Measurements from ENCODE around the gene SLC5A6. TPM values are rescaled to one million over a fixed set of nuclear protein-coding genes. Genes with fewer than 3 reads are reported as not detected.

SLC5A6 gene
- total RNA-seq, 2 donors from 2014 or later = 147 to 190 TPM

DNA sequence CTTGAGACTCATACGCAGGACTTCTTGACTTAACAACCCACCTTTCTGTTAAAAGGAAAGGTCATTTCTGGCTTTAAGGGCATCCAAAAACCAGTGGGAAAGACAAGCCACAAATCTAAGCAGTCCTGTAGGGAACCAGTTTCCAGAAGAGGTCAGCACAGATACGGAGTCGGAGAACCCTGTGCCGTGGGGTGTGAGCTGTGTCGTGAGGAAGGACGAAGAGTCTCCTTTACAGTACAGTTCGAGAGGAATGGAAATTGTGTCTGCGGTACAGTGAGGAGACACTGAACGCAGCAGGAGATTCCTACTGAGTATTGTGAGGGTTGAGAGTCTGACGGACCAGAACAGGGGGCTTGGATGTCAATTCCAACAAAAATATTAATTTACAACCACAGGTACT is 33.0 kb upstream of the SLC5A6 start:
- ATAC-seq (no peak), DNase-seq (no peak)
- Mint-ChIP-seq H3K4me3 (no peak overlapping the region), H3K4me1 (no peaks in the 10 kb centered on the region), H3K27ac (no peak overlapping the region), H3K36me3 (ENCODE audit: low read depth) (no peaks in the 10 kb centered on the region), H3K27me3 (peaks cover 13% of the 10 kb centered on the region)
- H3K9me3 ChIP-seq (ENCODE audit: control insufficient read depth, low read length, poor library complexity, severe bottlenecking) = no peaks in the 10 kb centered on the region

DNA sequence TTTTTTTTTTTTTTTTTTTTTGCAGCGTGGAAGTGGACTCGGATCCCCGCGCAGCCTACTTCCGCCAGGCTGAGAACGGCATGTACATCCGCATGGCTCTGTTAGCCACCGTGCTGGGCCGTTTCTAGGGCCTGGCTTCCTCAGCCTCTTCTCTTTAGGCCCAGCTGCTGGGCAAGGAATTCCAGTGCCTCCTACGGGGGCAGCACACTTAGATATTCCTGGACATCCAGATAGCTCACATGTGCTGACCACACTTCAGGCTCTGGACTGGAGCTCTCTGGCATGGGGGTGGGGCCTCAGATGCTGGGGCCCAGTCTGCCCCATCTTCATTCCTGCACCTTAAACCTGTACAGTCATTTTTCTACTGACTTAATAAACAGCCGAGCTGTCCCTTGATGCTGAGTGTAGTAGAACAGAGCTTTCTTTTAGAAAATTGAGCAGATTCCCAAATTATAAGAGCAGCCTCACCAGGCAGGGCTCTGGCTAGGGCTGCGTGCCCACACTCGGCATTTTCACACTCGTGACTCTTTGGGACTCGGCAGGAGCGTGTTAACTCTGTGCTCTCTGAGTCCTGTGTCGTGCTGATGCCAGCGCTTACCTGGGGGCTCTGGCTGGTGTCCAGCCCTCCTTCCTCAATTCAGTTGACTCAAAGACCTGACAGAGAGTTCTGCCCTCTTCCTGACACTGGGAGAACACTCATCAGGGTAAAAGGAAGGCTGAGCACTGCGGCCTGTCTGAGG is 31.5 kb upstream of the SLC5A6 start:
- DNase-seq (no peak), ATAC-seq (no peak)
- Mint-ChIP-seq H3K4me1 (peaks cover under 1% of the 10 kb centered on the region), H3K4me3 (no peak overlapping the region), H3K27ac (peak overlapping the region; percentile 41), H3K36me3 (ENCODE audit: low read depth) (no peaks in the 10 kb centered on the region), H3K27me3 (peaks cover 8% of the 10 kb centered on the region)
- no peaks in the 10 kb centered on the region for H3K9me3 ChIP-seq (ENCODE audit: control insufficient read depth, low read length, poor library complexity, severe bottlenecking)

DNA sequence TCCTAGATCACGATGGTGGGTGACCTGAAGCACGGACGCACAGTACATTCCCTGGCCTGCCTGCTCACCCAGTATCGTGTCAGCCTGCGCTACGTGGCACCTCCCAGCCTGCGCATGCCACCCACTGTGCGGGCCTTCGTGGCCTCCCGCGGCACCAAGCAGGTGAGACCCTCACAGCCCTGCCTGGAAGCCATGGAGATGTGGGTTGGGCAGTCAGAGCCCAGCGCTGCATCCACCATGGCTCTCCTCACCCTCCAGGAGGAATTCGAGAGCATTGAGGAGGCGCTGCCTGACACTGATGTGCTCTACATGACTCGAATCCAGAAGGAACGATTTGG is 30.5 kb upstream of the SLC5A6 start:
- DNase-seq (no peak), ATAC-seq (no peak)
- H3K9me3 ChIP-seq (ENCODE audit: control insufficient read depth, low read length, poor library complexity, severe bottlenecking) = no peaks in the 10 kb centered on the region
- Mint-ChIP-seq H3K4me3 (no peak overlapping the region), H3K27me3 (no peaks in the 10 kb centered on the region), H3K4me1 (peaks cover 2% of the 10 kb centered on the region), H3K36me3 (ENCODE audit: low read depth) (no peaks in the 10 kb centered on the region), H3K27ac (peak overlapping the region; percentile 63)

DNA sequence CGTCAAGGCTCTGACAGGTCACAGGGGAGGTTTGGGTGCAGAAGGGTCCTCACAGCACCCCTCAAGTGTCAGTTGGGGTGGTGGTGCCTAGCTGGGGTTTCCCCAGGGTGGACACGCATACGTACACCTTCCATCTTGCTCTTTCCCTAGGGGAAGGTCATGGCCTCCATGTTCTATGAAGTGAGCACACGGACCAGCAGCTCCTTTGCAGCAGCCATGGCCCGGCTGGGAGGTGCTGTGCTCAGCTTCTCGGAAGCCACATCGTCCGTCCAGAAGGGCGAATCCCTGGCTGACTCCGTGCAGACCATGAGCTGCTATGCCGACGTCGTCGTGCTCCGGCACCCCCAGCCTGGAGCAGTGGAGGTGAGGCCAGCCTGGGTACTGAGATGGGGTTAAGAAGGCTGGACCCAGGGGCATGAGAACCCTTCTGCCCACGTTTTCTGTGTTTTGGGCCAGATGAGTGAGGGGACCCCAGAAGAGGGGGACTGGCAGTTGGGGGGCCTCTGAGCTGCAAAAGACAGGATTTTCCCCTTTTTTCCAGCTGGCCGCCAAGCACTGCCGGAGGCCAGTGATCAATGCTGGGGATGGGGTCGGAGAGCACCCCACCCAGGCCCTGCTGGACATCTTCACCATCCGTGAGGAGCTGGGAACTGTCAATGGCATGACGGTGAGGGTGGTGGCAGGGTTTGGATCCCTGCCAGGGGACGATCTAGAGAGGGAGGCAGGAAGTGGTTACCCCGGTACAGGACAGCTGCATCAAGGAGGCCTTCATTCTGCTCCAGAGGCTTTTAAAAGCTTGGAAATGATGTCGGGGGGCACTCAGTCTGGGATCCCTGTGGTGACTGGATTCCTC is 29.9 kb upstream of the SLC5A6 start:
- H3K9me3 ChIP-seq (ENCODE audit: control insufficient read depth, low read length, poor library complexity, severe bottlenecking) = no peaks in the 10 kb centered on the region
- Mint-ChIP-seq H3K36me3 (ENCODE audit: low read depth) (peaks cover 3% of the 10 kb centered on the region), H3K4me3 (no peak overlapping the region), H3K27me3 (no peaks in the 10 kb centered on the region), H3K4me1 (peaks cover 2% of the 10 kb centered on the region), H3K27ac (peak overlapping the region; percentile 63)
- DNase-seq (no peak), ATAC-seq (no peak)

DNA sequence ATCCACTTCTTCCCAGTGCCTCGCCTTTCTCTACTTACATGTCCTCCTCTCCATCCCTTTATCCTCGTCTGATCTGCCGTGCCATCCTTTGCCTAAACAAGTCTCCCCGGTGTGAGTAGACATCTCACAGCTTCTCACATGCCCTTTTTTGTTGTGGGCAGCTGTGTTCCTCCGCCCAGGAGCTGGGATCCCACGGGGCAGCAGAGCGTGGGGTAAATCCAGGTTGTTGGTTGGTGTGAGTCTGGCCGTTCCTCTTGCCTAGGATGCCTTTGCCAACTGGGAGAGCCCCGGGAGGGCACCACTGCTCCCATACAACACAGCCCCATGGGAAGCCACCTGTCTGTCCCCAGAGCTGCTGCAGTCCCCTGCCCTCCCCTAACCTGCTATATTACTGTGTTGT is 28.3 kb upstream of the SLC5A6 start:
- Mint-ChIP-seq H3K36me3 (ENCODE audit: low read depth) (peaks cover 5% of the 10 kb centered on the region), H3K4me3 (no peak overlapping the region), H3K27ac (peak overlapping the region; percentile 63), H3K27me3 (no peaks in the 10 kb centered on the region), H3K4me1 (peaks cover 2% of the 10 kb centered on the region)
- H3K9me3 ChIP-seq (ENCODE audit: control insufficient read depth, low read length, poor library complexity, severe bottlenecking) = no peaks in the 10 kb centered on the region
- ATAC-seq (no peak), DNase-seq (no peak)

DNA sequence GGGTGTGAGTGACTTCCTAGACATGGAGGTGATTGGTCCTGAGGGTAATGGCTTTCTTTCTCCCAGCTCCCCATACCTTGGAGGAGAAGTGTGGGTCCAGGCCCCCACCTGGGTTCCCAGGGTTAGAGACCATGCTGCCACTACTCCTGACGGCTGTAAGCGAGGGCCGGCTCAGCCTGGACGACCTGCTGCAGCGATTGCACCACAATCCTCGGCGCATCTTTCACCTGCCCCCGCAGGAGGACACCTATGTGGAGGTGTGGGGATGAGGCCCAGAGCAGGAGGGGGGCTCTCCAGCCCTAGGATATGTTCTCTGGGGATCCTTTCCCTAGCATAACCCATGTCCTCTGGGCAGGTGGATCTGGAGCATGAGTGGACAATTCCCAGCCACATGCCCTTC is 26.9 kb upstream of the SLC5A6 start:
- Mint-ChIP-seq H3K36me3 (ENCODE audit: low read depth) (peaks cover 12% of the 10 kb centered on the region), H3K27ac (no peak overlapping the region), H3K4me3 (no peak overlapping the region), H3K27me3 (no peaks in the 10 kb centered on the region), H3K4me1 (peaks cover 2% of the 10 kb centered on the region)
- H3K9me3 ChIP-seq (ENCODE audit: control insufficient read depth, low read length, poor library complexity, severe bottlenecking) = no peaks in the 10 kb centered on the region
- no peak for ATAC-seq
- DNase-seq = no peak

DNA sequence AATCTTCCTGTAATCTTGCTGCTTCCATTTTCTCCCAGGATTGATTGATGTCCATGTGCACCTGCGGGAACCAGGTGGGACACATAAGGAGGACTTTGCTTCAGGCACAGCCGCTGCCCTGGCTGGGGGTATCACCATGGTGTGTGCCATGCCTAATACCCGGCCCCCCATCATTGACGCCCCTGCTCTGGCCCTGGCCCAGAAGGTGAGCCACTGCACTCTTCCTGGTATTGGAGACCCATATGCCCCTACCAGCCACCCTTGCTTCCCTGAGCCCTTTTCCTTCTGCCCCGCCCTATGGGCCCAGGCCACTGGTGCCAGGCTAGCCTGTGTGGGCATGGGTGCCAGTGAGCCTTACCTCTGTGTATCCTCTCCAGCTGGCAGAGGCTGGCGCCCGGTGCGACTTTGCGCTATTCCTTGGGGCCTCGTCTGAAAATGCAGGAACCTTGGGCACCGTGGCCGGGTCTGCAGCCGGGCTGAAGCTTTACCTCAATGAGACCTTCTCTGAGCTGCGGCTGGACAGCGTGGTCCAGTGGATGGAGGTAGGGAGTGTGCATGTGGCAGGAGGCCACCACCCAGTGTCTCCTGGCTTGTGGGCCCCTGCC is 25.4 kb upstream of the SLC5A6 start:
- no peak for ATAC-seq
- Mint-ChIP-seq H3K36me3 (ENCODE audit: low read depth) (peaks cover 16% of the 10 kb centered on the region), H3K4me3 (no peak overlapping the region), H3K27ac (peak overlapping the region; percentile 41), H3K4me1 (peaks cover 4% of the 10 kb centered on the region), H3K27me3 (no peaks in the 10 kb centered on the region)
- H3K9me3 ChIP-seq (ENCODE audit: control insufficient read depth, low read length, poor library complexity, severe bottlenecking) = no peaks in the 10 kb centered on the region
- DNase-seq = no peak

DNA sequence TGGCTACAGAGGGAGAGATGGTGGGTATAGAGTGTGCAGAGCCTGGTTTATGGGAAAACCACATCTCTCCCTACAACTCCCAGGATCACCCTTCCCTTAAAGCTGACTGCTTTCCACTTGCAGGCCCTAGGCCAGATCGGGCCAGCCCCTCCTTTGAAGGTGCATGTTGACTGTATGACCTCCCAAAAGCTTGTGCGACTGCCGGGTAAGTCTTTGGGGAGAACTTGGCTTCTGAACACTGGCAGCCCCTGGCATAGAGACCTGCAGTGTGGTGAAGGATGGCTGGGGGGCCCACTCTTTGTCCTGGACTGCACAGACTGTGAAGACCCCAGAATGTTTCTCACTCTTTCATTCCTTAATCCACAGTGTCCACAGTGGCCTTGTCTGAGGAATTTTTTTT is 24.6 kb upstream of the SLC5A6 start:
- H3K4me1 Mint-ChIP-seq = peaks cover 4% of the 10 kb centered on the region
- H3K9me3 ChIP-seq (ENCODE audit: control insufficient read depth, low read length, poor library complexity, severe bottlenecking) = no peaks in the 10 kb centered on the region
- no peak overlapping the region for H3K4me3 Mint-ChIP-seq
- H3K36me3 Mint-ChIP-seq (ENCODE audit: low read depth) = peaks cover 16% of the 10 kb centered on the region
- H3K27ac Mint-ChIP-seq = no peak overlapping the region
- ATAC-seq (no peak), DNase-seq (no peak)
- H3K27me3 Mint-ChIP-seq = no peaks in the 10 kb centered on the region

DNA sequence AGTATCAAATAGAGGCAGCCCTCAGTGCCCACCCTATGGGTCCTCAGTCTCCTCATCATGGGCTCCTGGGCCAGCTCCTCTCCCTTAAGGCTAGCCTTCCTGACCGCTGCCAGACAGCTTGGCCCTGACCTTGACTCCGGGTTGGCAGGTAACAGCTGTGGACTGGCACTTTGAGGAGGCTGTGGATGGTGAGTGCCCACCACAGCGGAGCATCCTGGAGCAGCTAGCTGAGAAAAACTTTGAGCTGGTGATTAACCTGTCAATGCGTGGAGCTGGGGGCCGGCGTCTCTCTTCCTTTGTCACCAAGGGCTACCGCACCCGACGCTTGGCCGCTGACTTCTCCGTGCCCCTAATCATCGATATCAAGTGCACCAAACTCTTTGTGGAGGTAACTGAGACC is 24.1 kb upstream of the SLC5A6 start:
- peaks cover 4% of the 10 kb centered on the region for H3K4me1 Mint-ChIP-seq
- ATAC-seq = no peak
- no peak overlapping the region for H3K27ac Mint-ChIP-seq
- no peaks in the 10 kb centered on the region for H3K9me3 ChIP-seq (ENCODE audit: control insufficient read depth, low read length, poor library complexity, severe bottlenecking)
- H3K36me3 Mint-ChIP-seq (ENCODE audit: low read depth) = peaks cover 16% of the 10 kb centered on the region
- no peak overlapping the region for H3K4me3 Mint-ChIP-seq
- DNase-seq = no peak
- H3K27me3 Mint-ChIP-seq = no peaks in the 10 kb centered on the region

DNA sequence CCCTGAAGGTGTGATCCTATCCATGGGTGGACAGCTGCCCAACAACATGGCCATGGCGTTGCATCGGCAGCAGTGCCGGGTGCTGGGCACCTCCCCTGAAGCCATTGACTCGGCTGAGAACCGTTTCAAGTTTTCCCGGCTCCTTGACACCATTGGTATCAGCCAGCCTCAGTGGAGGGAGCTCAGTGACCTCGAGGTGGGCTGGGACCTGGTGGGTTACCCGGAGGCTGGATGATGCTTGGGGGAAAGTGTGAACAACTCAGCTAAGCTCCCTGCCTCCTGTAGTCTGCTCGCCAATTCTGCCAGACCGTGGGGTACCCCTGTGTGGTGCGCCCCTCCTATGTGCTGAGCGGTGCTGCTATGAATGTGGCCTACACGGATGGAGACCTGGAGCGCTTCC is 21.3 kb upstream of the SLC5A6 start:
- H3K9me3 ChIP-seq (ENCODE audit: control insufficient read depth, low read length, poor library complexity, severe bottlenecking) = no peaks in the 10 kb centered on the region
- H3K27ac Mint-ChIP-seq = no peak overlapping the region
- no peak overlapping the region for H3K4me3 Mint-ChIP-seq
- H3K36me3 Mint-ChIP-seq (ENCODE audit: low read depth) = peaks cover 16% of the 10 kb centered on the region
- ATAC-seq = no peak
- no peak for DNase-seq
- peaks cover 2% of the 10 kb centered on the region for H3K4me1 Mint-ChIP-seq
- H3K27me3 Mint-ChIP-seq = no peaks in the 10 kb centered on the region

DNA sequence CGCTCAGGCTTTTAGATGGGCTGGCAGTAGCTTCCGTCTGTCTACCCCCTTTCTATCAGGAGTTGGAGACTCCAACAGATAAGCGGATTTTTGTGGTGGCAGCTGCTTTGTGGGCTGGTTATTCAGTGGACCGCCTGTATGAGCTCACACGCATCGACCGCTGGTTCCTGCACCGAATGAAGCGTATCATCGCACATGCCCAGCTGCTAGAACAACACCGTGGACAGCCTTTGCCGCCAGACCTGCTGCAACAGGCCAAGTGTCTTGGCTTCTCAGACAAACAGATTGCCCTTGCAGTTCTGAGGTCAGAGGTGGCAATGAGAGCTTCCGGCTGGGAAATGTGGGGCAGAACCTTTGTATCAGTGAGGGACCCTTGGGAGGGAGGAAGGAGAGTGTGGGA is 19.9 kb upstream of the SLC5A6 start:
- ATAC-seq (no peak), DNase-seq (no peak)
- no peak overlapping the region for H3K4me3 Mint-ChIP-seq
- no peaks in the 10 kb centered on the region for H3K9me3 ChIP-seq (ENCODE audit: control insufficient read depth, low read length, poor library complexity, severe bottlenecking)
- H3K36me3 Mint-ChIP-seq (ENCODE audit: low read depth) = peaks cover 14% of the 10 kb centered on the region
- peaks cover 2% of the 10 kb centered on the region for H3K4me1 Mint-ChIP-seq
- no peaks in the 10 kb centered on the region for H3K27me3 Mint-ChIP-seq
- H3K27ac Mint-ChIP-seq = no peak overlapping the region

DNA sequence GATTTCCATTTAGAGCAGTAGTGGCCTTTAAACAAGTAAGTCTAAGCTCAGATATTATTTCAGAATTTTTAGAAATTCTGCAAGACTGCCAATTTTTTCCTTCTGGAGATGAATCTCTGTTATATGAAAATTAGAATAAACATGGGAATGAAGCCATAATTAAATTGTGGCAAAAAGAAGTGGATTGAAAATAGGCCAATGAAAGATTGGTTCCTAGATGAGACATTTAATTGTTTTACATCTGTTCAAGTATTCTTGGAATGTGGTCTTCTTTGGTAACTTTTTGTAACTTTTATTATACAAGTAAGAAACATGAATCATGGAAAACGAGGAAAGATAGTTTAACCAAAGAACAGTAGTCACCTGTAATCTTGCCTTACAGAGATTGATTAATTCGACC is 15.4 kb upstream of the SLC5A6 start:
- H3K9me3 ChIP-seq (ENCODE audit: control insufficient read depth, low read length, poor library complexity, severe bottlenecking) = no peaks in the 10 kb centered on the region
- Mint-ChIP-seq H3K27ac (no peak overlapping the region), H3K36me3 (ENCODE audit: low read depth) (peaks cover 8% of the 10 kb centered on the region), H3K27me3 (no peaks in the 10 kb centered on the region), H3K4me3 (no peak overlapping the region), H3K4me1 (peaks cover 2% of the 10 kb centered on the region)
- no peak for DNase-seq
- no peak for ATAC-seq

DNA sequence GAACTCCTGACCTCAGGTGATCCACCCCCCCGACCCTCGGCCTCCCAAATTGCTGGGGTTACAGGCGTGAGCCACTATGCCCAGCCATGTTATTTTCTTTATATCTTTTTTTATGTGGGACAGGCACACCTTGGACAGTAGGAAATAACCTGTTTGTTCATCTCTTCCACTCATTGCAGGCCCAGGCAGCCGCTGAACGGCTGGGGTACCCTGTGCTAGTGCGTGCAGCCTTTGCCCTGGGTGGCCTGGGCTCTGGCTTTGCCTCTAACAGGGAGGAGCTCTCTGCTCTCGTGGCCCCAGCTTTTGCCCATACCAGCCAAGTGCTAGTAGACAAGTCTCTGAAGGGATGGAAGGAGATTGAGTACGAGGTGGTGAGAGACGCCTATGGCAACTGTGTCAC is 13.5 kb upstream of the SLC5A6 start:
- H3K4me3 Mint-ChIP-seq = no peak overlapping the region
- peaks cover 2% of the 10 kb centered on the region for H3K4me1 Mint-ChIP-seq
- no peaks in the 10 kb centered on the region for H3K27me3 Mint-ChIP-seq
- no peaks in the 10 kb centered on the region for H3K9me3 ChIP-seq (ENCODE audit: control insufficient read depth, low read length, poor library complexity, severe bottlenecking)
- peaks cover 8% of the 10 kb centered on the region for H3K36me3 Mint-ChIP-seq (ENCODE audit: low read depth)
- ATAC-seq (no peak), DNase-seq (no peak)
- H3K27ac Mint-ChIP-seq = peak overlapping the region; percentile 9
